Liver (tissue), 9 donors: ENCODE data around the gene OR12D3. TPM values are rescaled to one million over a fixed set of nuclear protein-coding genes. Genes with fewer than 3 reads are reported as not detected.

Experiments used
- DNase-seq: peaks from one replicate; pipeline ENCODE4 v3.0.0-alpha.2; 2017; ENCODE audit warnings: low spot score
- H3K27ac ChIP-seq, 2 donors: one replicate each; pipeline ENCODE4 v1.7.0; 2013; ENCODE audit warnings: inconsistent platforms in 2 of 2, low read length in 2 of 2, control low read depth in 1 of 2, low read depth in 1 of 2, mild to moderate bottlenecking in 1 of 2
- H3K27me3 ChIP-seq, 4 donors: one replicate each; pipeline versions ENCODE4 v1.6.1 to v1.7.0; 2013; ENCODE audit warnings: low read length in 3 of 4, inconsistent platforms in 1 of 4, mild to moderate bottlenecking in 1 of 4, moderate library complexity in 1 of 4; ENCODE audit not compliant: control insufficient read depth in 4 of 4, insufficient read depth in 4 of 4
- H3K36me3 ChIP-seq, 4 donors: one replicate each; pipeline versions ENCODE4 v1.6.1 to v1.7.0; 2013; ENCODE audit warnings: low read length in 3 of 4, mild to moderate bottlenecking in 3 of 4, low read depth in 1 of 4, moderate library complexity in 1 of 4; ENCODE audit not compliant: control insufficient read depth in 4 of 4, insufficient read depth in 3 of 4
- H3K4me1 ChIP-seq, 4 donors: one replicate each; pipeline versions ENCODE4 v1.6.1 to v1.7.0; 2013; ENCODE audit warnings: low read length in 3 of 4, mild to moderate bottlenecking in 3 of 4, moderate library complexity in 1 of 4; ENCODE audit not compliant: control insufficient read depth in 4 of 4, insufficient read depth in 4 of 4
- H3K4me3 ChIP-seq, 3 donors: one replicate each; pipeline versions ENCODE4 v1.6.1 to v1.7.0; 2013; ENCODE audit warnings: low read length in 3 of 3, control low read depth in 1 of 3, low read depth in 1 of 3, mild to moderate bottlenecking in 1 of 3
- H3K9ac ChIP-seq, 2 donors: one replicate each; pipeline ENCODE4 v1.7.0; 2013; ENCODE audit warnings: low read length in 2 of 2, mild to moderate bottlenecking in 2 of 2, moderate library complexity in 2 of 2, control low read depth in 1 of 2, low read depth in 1 of 2
- H3K9me3 ChIP-seq, 4 donors: one replicate each; pipeline versions ENCODE4 v1.6.1 to v1.7.0; 2013; ENCODE audit warnings: low read length in 3 of 4; ENCODE audit not compliant: control insufficient read depth in 4 of 4
- ATF3 ChIP-seq: IDR thresholded peaks from 2 replicates; pipeline ENCODE4 v1.6.1; 2016; ENCODE audit warnings: antibody characterized with exemption
- CTCF ChIP-seq: fragments of 150-350 bp; IDR thresholded peaks from 2 replicates; pipeline ENCODE4 v1.5.1; 2017; ENCODE audit warnings: improper control_type of control experiment, low read depth, low read length; ENCODE audit not compliant: missing input control
- EGR1 ChIP-seq, 2 donors: IDR thresholded peaks; 2 replicates each; pipeline ENCODE4 v1.6.1; 2016 to 2018; ENCODE audit warnings: antibody characterized with exemption in 2 of 2, low read depth in 2 of 2
- FOXA1 ChIP-seq: IDR thresholded peaks from 2 replicates; pipeline ENCODE4 v1.6.1; 2016; ENCODE audit warnings: antibody characterized with exemption
- FOXA2 ChIP-seq: IDR thresholded peaks from 2 replicates; pipeline ENCODE4 v1.6.1; 2016; ENCODE audit warnings: antibody characterized with exemption
- GABPA ChIP-seq, 2 donors: IDR thresholded peaks in 1 of 2; conservative IDR thresholded peaks in 1 of 2; 2 replicates each; pipeline ENCODE4 v1.6.1; 2016; ENCODE audit warnings: antibody characterized with exemption in 2 of 2, mild to moderate bottlenecking in 1 of 2, moderate library complexity in 1 of 2
- HNF4A ChIP-seq, 2 donors: conservative IDR thresholded peaks; 2 replicates each; pipeline ENCODE4 v1.6.1; 2016; ENCODE audit warnings: antibody characterized with exemption in 2 of 2, mild to moderate bottlenecking in 2 of 2
- HNF4G ChIP-seq: IDR thresholded peaks from 2 replicates; pipeline ENCODE4 v1.6.1; 2016; ENCODE audit warnings: antibody characterized with exemption
- JUND ChIP-seq, 2 donors: IDR thresholded peaks; 2 replicates each; pipeline ENCODE4 v1.6.1; 2016; ENCODE audit warnings: antibody characterized with exemption in 2 of 2
- MAX ChIP-seq: IDR thresholded peaks from 2 replicates; pipeline ENCODE4 v1.6.1; 2016; ENCODE audit warnings: antibody characterized with exemption
- NR2F2 ChIP-seq: IDR thresholded peaks from 2 replicates; pipeline ENCODE4 v1.6.1; 2016; ENCODE audit warnings: antibody characterized with exemption
- RAD21 ChIP-seq, 2 donors: IDR thresholded peaks; 2 replicates each; pipeline ENCODE4 v1.6.1; 2016; ENCODE audit warnings: antibody characterized with exemption in 2 of 2, mild to moderate bottlenecking in 2 of 2
- REST ChIP-seq: IDR thresholded peaks from 2 replicates; pipeline ENCODE4 v1.6.1; 2016; ENCODE audit warnings: antibody characterized with exemption, mild to moderate bottlenecking
- RXRA ChIP-seq, 2 donors: IDR thresholded peaks; 2 replicates each; pipeline ENCODE4 v1.6.1; 2017 to 2018; ENCODE audit warnings: antibody characterized with exemption in 2 of 2, mild to moderate bottlenecking in 1 of 2
- SP1 ChIP-seq: IDR thresholded peaks from 2 replicates; pipeline ENCODE4 v1.6.1; 2018; ENCODE audit warnings: antibody characterized with exemption, mild to moderate bottlenecking
- TAF1 ChIP-seq: conservative IDR thresholded peaks from 2 replicates; pipeline ENCODE4 v1.6.1; 2016; ENCODE audit warnings: antibody characterized with exemption, mild to moderate bottlenecking
- YY1 ChIP-seq: IDR thresholded peaks from 2 replicates; pipeline ENCODE4 v1.6.1; 2016; ENCODE audit warnings: antibody characterized with exemption, mild to moderate bottlenecking
- ZBTB33 ChIP-seq: IDR thresholded peaks from 2 replicates; pipeline ENCODE4 v1.6.1; 2016; ENCODE audit warnings: antibody characterized with exemption
- WGBS: extraction: QIAGEN DNeasy Blood & Tissue Kit; methylation state at CpG from one replicate; pipeline ENCODE4 v1.1.7; 2013; 5-methylcytosine and 5-hydroxymethylcytosine counted together
- polyA plus RNA-seq, 2 donors: library from polyadenylated mRNA; stranded (reverse) in 1 of 2; unstranded in 1 of 2; fragments of 200-250 nt in 1 of 2; fragments of >200 nt in 1 of 2; fragmentation: Nextera tagmentation in 1 of 2; extraction: Ambion mirVana in 1 of 2; gene quantifications; one replicate each; pipeline versions ENCODE4 v1.2.1 to v1.2.3, GENCODE V29; 2013 to 2015
- total RNA-seq, 2 donors: library from RNA; depleted of rRNA; stranded (reverse); fragments of >200 nt; gene quantifications; one replicate each; pipeline ENCODE4 v1.2.3, GENCODE V29; 2014
- donor health status: healthy.
- donor health status: healthy.
- donor health status: healthy.
- donor health status: healthy.
- donor health status: healthy.

The OR12D3 gene
- total and polyA plus RNA-seq, 4 donors, result not detected

GRCh38 chr6:29345380-29345779 lies 29.7 kb downstream of the OR12D3 start:
- H3K27me3 ChIP-seq, result no peaks in the 10 kb centered on the region
- TF ChIP-seq REST (no peak), HNF4A (conservative IDR thresholded peaks at IDR 0.05) (no peak), GABPA (IDR thresholded peaks at IDR 0.05 in 1 of 2, conservative IDR thresholded peaks at IDR 0.05 in 1 of 2) (no peak), RAD21 (IDR thresholded peaks at IDR 0.05) (no peak), TAF1 (no peak), ATF3 (no peak), JUND (IDR thresholded peaks at IDR 0.05) (no peak), SP1 (no peak), FOXA2 (no peak), MAX (no peak), CTCF (no peak), HNF4G (no peak), NR2F2 (no peak), ZBTB33 (no peak), YY1 (no peak), EGR1 (IDR thresholded peaks at IDR 0.05; ENCODE audit: low read depth in 2 of 2) (no peak), RXRA (IDR thresholded peaks at IDR 0.05) (no peak)
- no peaks in the 10 kb centered on the region for H3K36me3 ChIP-seq
- H3K9me3 ChIP-seq, result no peaks in the 10 kb centered on the region
- DNase-seq, result no peak
- 67% methylated on average over 3 of the region's 3 CpGs for WGBS
- no peaks in the 10 kb centered on the region for H3K4me1 ChIP-seq
- no peak overlapping the region for H3K4me3 ChIP-seq
- no peak overlapping the region for H3K27ac ChIP-seq
- H3K9ac ChIP-seq, result no peak overlapping the region

GRCh38 chr6:29336269-29336668 lies 38.8 kb downstream of the OR12D3 start:
- Histone ChIP-seq H3K9ac (no peak overlapping the region), H3K27ac (no peak overlapping the region), H3K36me3 (no peaks in the 10 kb centered on the region), H3K27me3 (no peaks in the 10 kb centered on the region), H3K4me3 (no peak overlapping the region), H3K9me3 (no peaks in the 10 kb centered on the region), H3K4me1 (no peaks in the 10 kb centered on the region)
- DNase-seq, result no peak
- WGBS, result 68% methylated on average over 2 of the region's 2 CpGs
- no peak for TF ChIP-seq RXRA (IDR thresholded peaks at IDR 0.05)
- TF ChIP-seq GABPA (IDR thresholded peaks at IDR 0.05 in 1 of 2, conservative IDR thresholded peaks at IDR 0.05 in 1 of 2), result no peak
- no peak for TF ChIP-seq SP1
- TF ChIP-seq ZBTB33, result no peak
- TF ChIP-seq FOXA1, result no peak
- TF ChIP-seq NR2F2, result no peak
- no peak for TF ChIP-seq REST
- TF ChIP-seq FOXA2, result no peak
- TF ChIP-seq RAD21 (IDR thresholded peaks at IDR 0.05), result no peak
- no peak for TF ChIP-seq HNF4G
- TF ChIP-seq TAF1, result no peak
- no peak for TF ChIP-seq ATF3
